Midbrain (tissue), 1 donor: Measurements from ENCODE around the gene ALDH1L1.

ENCODE experiments used
- DNase-seq: peaks from one replicate; lab custom pipeline; 2025; lab: John Stamatoyannopoulos, UW

The ALDH1L1 gene

GRCh38 chr3:126180477-126181397, at the start of gene ALDH1L1:
TSS of gene ALDH1L1 (minus strand) at chr3:126180586. CDS start at chr3:126160979, 19,607 bp downstream.
- DNase-seq = peak; percentile 81

- DNase-seq = peak; percentile 9
These were observed 46.0 kb upstream of the ALDH1L1 start for GRCh38 chr3:126226374-126226773.

DNA sequence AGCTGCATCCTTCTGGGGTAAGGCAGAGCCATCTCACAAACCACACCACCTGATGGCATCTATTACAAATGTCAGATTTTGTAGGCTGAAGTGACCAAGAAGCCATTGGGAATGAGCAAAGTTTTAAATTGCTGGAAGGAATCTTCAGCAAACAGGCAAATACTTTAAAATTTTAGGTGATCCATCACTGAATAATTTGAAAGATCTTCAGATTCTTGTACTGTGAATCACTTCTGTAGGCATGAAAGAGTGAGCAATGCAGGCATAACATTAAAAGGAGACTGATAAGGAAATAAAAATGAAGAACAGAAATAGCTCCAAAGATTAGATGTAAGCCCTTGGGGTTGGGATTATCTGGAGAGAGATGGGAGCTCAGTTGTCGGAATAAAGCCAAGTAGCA, 36.0 kb upstream of the ALDH1L1 start:
- no peak for DNase-seq

DNA sequence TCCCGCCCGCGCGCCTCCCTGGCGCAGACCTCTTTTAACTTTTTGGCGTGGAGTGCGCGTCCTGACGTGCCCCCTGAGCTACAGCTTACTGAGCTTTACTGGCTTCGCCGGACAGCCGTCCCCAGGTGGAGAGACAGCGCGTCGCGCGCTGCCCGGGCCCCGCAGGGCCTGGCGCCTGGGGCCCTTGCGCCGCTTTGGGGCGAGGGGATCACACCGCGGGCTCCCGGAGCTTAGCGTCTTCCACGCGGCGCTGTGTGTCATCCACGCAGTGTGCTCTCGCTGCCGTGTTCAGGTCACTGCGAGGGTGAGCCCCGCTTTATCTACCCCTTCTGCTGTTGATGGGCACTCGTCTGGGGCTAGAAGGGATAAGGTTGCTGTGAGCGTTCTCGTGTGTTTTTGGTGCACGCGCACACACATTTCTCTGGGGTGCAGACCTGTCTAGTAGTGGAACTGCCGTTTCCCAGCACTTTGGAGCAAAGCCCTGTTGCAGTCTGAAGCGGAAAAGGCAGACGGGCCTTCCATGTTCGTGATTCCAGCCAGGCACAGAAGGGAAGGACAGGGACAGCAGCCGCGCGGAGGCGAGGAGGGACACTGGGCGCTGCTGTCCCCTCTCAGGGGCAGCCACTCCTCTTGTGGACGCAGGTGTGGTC, 33.1 kb upstream of the ALDH1L1 start:
- no peak for DNase-seq

GRCh38 chr3:126212620-126213378, 32.4 kb upstream of the ALDH1L1 start:
- peak; percentile 18 for DNase-seq

DNA sequence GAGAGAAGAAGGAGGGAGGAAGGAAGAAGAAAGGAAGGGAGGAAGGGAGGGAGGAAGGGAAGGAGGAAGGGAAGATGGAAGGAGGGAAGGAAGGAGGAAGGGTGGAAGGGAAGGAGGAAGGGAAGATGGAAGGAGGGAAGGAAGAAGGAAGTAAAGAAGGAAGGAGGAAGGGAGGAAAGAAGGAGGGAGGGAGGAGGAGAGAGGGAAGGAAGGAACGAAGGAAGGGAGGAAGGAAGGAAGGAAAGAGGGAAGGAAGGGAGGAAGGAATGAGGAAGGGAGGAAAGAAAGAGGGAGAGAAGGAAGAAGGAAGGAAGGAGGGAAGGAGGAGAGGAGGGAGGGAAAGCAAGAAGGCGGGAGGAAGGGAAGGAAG, 31.8 kb upstream of the ALDH1L1 start:
- no peak for DNase-seq

DNA sequence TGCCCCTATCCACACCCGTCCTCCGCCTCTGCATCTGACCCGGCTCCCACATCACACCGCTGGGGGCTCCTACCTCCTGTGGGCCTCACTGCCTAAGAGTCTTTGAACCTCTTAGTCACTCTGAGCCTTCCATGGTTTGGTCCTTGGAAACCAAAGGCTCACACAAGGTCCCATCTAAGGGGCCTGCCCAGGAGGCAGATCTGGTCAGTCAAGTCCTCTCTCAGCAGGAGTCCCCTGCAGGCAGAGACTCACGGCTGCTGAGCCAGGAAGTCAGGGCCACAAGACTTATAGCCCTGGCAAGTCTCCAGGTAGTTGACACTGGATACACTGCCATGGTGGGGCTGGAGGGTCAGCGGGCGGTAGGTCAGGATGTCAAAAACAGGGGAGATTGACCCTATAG, 31.2 kb upstream of the ALDH1L1 start:
- no peak for DNase-seq

- no peak for DNase-seq
These were observed 30.2 kb upstream of the ALDH1L1 start for GRCh38 chr3:126210606-126211005.

DNA sequence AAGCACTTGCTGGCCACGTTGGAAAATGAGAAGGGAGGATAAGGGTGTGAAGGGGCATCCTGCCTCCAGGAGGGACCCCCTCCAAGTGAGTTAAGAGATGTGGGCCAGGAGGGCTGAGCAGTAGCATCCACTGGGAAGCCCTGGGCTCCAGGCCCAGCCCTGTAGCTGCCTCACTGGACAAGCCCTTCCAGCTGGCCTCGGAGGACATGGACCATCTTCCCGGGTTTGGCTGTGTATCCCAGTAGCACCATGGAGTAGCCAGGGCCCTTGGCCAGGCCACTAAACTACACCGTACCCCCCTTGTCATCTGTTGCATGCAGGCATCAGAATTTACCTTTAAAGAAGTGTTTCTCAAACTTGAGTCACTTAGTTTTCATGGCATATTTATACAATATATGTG, 29.4 kb upstream of the ALDH1L1 start:
- no peak for DNase-seq

DNA sequence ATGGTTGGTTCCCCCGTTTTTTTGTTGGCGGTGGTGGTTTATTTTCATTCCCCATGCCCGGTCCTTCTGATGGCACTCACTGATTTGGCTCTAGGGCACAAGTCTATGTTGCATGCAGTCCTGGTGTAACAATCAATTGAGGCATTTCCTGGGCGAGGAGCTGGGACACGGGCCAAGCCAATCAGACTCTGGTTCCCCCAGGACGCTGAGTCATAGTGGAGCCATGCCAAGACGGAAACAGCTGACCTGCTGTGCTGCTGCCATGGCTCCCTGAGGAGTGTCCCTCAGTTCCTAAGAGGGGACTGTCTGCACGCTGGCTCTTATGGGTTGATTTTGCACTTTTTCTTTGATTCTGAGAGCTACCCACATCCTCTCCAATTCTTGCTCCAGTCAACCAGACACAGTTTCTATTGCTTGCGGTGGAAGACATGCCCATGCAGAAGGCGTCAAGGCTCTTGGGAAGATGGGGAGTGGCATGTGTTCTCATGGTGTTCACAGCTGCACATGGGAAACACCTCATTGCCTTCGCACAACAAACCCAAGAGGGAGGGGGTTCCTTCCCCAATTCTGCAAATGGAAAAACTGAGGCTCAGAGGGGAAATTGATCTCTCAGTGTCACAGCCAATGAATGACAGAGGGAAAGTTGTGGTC, 28.3 kb upstream of the ALDH1L1 start:
- DNase-seq = peak; percentile 23

DNA sequence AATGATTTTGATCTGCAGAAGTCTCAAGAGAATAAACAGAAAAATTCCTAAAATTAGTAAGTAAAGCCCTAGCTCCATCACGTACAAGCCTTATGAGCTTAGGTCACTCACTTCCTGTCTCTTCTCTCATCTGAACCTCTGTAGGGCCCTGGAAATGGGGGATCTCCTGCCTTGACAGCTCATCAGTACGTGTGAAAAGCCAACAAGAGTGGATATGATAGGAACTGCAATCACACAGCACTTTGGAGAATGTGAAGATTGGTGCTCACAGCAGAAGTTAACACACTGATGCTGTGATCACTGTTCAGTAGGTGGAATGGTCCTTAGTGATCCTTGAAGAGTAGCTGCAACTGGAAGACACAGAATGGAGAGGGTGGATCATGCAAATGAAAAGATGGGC, 27.8 kb upstream of the ALDH1L1 start:
- DNase-seq = no peak

GRCh38 chr3:126207166-126207565, 26.8 kb upstream of the ALDH1L1 start:
- DNase-seq = no peak

DNA sequence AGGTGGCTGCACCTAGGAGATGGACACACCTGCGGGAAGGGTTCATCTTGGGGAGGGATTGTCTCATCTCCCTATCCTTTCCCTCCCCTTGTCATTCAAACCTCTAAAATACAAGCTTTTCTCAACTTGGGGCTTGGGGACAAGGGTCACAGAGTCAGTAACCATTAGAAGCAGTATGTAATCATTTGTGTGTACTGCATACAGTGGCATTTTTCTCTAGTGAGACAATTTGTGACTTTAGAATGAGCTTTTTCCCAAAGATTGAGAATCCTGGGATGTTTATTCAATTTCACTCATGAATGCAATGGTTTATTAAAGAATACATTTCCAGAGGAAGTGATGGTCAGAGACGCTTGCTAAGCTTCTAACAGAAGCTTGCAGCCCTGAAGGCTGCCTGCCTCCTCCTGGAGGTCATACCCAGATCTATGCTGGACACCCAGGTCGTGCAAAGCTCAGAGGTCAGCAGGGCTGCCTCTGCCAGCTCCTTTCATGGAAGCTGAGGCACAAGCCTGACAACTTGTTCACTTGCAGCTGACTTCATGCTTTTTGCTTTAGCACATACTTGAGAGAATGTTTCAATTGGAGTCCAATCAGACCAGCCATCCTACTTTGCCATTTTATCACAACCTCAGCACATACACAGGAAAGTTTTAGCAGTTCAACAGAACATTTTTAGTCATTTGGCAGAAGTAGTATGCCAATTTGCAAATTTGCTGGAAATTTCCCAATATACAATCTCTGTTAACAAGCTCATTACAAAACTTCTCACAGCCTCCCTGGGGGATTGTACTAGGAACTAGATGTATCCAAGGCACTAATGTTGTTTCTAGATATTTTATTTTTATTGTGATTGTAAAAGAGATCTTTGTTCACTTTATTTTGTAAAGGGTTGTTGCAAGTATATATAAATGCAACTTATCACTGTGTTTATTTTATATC, 25.6 kb upstream of the ALDH1L1 start:
- DNase-seq = no peak

DNA sequence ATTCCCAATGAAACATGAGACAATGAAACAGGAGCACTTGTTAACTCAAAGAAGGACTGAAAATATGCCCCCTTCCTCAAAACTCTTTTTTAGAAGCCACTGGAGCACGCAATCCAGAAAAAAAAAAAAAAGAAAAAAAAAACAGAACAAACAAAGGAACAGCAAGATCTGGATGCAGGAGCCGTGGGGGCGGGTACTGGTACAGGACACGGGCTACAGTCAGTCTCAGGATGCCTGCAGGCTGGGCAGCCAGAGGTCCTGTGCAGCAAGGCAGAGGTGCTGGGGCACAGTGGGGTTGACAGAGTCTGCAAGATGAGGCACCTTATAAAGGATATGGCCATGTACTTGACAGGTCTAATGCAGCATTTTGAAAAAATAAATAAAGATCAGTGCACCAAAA, 22.3 kb upstream of the ALDH1L1 start:
- DNase-seq = no peak

DNA sequence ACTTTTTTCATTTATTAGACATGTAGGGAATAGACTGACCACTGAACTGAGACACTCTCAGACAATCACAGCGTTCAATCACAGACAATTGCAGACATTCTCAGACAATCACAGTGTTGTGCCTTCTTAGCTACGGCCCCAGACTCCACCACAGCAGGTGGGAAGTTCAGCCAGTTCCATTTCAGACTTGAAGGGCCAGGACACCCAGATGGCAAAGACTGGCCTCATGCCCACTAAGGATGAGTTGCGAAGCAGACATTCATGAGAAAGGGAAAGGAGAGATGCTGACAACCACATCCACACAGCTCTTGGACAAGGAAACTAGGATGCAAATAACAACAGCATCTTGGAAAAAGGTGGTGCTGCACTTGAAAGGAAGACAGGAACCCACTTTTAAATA, 21.9 kb upstream of the ALDH1L1 start:
- no peak for DNase-seq

- DNase-seq = no peak
These were observed 20.8 kb upstream of the ALDH1L1 start for GRCh38 chr3:126201168-126201567.

DNA sequence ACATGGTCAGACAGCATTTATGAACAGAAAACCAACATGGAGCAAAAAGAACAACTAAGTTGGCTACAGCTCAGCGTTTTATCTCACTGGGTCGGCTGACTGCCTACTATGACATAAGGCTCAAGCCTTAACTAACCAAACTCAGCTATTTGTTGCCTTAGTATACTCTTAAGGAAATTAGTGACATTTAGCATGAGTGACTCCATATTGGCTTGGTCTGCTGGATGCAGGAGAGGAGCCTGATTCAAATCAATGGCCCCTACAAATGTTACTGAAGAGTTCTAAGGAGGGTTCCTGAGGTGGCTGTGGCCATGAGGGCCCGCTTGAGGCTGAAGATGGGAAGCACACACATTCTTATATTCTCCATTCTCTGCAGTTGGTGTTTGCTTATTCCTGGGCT, 20.1 kb upstream of the ALDH1L1 start:
- DNase-seq = no peak

DNA sequence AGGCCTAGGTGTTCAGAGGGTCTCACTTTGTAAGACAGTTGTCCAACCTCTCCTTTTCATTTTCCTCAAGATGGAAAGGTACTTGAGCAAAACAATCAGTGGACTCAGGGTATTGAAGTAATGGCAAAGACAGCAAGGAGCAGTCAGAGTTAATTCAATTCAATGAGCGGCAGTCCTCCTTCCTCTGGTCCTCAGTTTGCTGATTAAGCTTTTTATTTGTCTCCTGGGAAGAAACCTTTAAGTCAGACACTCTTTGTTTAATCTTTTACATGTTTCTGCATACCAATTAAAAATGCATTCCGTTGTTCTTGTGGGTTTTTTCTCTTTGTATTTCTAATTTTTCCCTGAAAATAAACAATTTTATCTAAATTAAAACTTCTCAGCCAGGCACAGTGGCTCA, 18.9 kb upstream of the ALDH1L1 start:
- no peak for DNase-seq

DNA sequence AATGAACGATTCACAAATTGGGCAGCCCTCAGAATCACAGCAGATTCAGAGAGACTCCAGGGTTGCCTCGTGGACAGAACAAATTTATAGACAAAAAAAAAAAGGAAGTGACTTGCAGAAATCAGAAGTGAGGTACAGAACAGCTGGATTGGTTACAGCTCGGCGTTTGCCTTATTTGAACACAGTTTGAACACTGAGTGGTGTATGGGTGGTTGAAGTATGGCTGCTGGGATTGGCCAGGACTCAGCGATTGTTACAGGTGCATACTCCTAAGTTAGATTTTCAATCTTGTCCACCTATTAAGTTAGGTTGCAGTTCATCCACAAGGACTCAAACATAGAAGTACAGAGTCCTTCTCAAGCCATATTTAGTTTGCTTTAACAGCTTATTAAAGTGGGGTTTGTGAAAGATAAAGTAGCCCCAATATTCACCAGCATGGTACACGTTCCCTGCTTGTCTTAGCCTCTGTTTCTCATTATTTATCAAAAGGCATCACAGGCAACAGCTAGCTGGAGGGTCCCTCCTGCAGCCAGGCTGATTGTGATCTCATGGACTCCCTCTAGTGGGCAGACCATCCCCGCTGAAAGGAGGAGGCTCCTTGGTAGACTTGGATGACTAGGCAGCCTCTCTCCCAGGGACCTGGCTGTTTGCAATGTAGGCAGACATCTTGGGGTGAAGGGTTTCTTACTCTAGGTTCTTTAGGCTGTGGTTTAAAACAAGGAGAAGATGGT, 17.6 kb upstream of the ALDH1L1 start:
- peak; percentile 49 for DNase-seq

- DNase-seq = no peak
These were observed 17.0 kb upstream of the ALDH1L1 start for GRCh38 chr3:126197343-126197742.
